HG02763 (cell line): ENCODE results near the gene CSGALNACT2.
"Not testable (repeated sequence)": the region's sequence is repeated elsewhere in the genome, so short reads cannot be mapped to it uniquely, and the experiment has no call there.

Experiments used
- ATAC-seq: cut with Tn5 transposase; IDR thresholded peaks from one replicate; pipeline ENCODE4 v1.9.1; 2021; ENCODE audit warnings: mild to moderate bottlenecking, moderate library complexity; ENCODE audit not compliant: unreplicated experiment

The CSGALNACT2 gene

DNA sequence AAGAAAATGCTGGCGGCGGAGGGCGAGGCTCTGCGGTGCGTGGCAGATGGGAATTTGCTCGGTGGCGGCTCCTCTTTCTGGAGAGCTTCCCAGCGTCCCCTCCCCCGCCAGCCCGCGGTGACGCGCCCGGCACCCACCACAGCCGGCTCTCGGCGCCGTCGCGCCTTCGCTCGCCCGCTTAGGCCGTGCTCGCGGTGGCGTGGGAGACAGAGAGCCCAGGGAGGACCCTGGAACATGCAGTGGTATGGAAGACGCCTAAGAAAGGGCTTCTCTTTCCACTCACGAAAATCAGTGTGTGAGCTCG lies 576 bp upstream of the CSGALNACT2 start:
- peak; percentile 19 for ATAC-seq

- peak; percentile 24 for ATAC-seq
Measured at GRCh38 chr10:43138757-43139241, 554 bp downstream of the CSGALNACT2 start.

- no peak for ATAC-seq
Measured at GRCh38 chr10:43141421-43141820, 3.2 kb downstream of the CSGALNACT2 start.

DNA sequence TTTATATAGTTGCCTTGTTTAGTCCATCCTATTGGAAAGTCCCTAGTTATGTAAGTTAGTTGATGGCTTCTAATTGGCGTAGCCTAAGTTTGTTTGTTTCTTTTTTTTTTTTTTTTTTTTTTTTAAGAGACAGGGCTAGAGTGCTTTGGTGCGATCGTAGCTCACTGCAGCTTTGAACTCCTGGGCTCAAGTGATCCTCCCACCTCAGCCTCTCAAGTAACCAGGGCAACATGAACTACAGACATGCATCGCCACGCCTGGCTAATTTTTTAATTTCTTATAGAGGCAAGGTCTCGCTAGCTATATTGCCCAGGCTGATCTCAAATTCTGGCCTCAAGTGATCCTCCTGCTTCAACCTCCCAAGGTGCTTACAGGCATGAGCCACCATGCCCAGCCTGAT lies 7.1 kb downstream of the CSGALNACT2 start:
- no peak for ATAC-seq

GRCh38 chr10:43145936-43146335 lies 7.7 kb downstream of the CSGALNACT2 start:
- ATAC-seq, result not testable (repeated sequence)

DNA sequence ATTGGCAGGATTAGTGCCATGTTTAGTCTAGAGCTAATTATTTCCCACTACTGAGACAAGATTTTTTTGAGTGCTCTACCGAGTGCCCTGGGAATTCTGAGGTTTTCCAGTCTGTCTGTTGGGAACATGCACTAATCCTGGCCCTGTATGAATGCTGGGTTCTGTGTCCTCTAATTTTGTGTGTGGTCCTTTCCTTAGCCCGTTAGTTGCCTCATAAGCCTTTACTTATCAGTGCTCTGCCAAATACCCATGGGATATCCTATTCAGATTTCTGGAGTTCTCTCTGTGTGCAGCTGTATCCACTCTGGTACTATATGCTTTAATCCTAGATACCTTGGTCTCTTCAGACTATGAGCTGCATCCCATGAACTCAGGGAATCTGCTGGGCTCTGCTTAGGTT lies 13.1 kb downstream of the CSGALNACT2 start:
- no peak for ATAC-seq

GRCh38 chr10:43153901-43154300 lies 15.7 kb downstream of the CSGALNACT2 start:
- ATAC-seq, result no peak

DNA sequence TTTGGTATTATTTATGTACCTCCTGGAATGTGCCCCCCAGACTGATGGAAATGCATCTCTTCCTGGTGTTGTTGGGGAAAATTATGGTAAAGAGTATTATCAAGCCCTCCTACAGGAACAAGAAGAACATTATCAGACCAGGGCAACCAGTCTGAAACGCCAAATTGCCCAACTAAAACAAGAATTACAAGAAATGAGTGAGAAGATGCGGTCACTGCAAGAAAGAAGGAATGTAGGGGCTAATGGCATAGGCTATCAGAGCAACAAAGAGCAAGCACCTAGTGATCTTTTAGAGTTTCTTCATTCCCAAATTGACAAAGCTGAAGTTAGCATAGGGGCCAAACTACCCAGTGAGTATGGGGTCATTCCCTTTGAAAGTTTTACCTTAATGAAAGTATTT lies 17.0 kb downstream of the CSGALNACT2 start:
- ATAC-seq, result no peak

DNA sequence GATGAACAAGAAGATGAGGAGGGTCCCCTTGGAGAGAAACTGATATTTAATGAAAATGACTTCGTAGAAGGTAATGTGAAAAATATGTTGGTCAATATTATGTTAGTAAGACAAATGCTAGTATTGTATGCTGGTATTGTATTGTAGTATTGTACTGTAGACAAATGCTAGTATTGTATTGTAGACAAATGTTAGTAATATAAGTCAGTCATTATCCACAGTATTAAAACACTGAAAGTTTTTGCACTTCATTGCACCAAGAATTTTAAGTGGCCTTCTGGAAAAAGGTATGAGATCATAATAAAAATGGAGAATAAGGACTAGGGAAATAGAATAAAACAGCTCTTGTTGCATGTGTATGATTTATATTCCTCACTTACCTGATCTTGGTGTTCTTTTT lies 17.5 kb downstream of the CSGALNACT2 start:
- ATAC-seq, result no peak

GRCh38 chr10:43156590-43157341 lies 18.5 kb downstream of the CSGALNACT2 start:
- ATAC-seq, result no peak

GRCh38 chr10:43158636-43159035 lies 20.4 kb downstream of the CSGALNACT2 start:
- ATAC-seq, result no peak

GRCh38 chr10:43160046-43160920 lies 22.0 kb downstream of the CSGALNACT2 start:
- ATAC-seq, result peak; percentile 44

DNA sequence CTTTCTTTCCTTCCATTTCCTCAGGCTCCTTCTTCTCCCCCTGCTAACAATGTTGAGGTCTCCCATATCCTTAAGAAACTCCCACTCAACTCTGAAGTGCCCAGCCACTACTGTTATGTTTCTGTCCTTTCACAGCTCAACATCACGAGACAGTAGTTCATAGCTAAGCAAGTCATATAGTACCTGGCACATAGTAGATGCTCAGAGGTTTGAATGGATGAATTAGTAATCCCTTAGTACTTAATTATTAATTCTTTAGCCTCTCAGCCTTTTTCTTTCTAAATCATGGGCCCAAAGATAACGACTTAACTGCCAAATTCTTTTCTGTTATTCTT lies 22.6 kb downstream of the CSGALNACT2 start:
- ATAC-seq, result peak; percentile 74

DNA sequence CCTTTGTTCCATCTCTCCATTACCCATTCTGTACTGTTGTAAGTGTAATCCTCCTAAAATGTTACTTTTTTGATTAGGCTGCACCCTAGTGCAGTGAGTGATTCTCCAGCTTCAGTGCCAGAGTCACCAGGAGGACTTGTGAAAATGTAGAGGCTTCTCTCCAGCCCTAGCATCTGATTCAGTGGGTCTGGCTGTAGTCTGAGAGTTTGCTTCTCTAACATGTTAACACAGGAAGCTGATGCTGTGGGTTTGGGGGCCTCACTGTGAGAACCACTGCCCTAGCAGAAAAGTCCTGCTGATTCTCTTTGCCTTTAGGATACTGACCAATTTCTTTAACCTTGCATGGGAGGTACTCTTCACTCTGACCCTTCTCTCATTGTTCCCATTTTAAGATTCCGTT lies 24.4 kb downstream of the CSGALNACT2 start:
- ATAC-seq, result no peak

GRCh38 chr10:43166207-43166879 lies 28.1 kb downstream of the CSGALNACT2 start:
- ATAC-seq, result no peak

DNA sequence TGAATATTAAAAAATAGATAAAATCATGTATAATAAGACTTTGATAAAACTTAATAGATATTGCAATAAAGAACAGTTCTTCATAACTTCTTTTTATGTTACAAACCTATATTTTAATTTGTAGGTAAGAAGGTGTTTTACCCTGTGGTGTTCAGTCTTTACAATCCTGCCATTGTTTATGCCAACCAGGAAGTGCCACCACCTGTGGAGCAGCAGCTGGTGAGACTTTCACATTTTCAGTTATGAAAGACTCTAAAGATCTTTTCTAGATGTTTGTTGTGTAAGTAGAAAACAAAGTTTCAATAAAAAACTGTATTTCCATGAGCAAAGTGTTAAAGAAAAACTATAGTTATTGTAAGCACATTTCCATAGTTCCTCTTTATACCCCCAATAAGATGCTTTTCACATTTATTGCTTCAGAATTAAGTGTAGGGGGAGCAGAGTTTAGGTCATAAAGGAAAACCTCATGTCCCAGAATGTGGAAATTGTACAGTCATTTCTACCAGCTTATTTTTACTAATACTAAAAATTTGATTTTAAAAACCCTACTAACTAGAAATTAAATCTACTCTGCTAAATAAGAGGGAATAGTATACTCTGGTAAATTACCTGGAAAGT lies 28.7 kb downstream of the CSGALNACT2 start:
- peak; percentile 68 for ATAC-seq

DNA sequence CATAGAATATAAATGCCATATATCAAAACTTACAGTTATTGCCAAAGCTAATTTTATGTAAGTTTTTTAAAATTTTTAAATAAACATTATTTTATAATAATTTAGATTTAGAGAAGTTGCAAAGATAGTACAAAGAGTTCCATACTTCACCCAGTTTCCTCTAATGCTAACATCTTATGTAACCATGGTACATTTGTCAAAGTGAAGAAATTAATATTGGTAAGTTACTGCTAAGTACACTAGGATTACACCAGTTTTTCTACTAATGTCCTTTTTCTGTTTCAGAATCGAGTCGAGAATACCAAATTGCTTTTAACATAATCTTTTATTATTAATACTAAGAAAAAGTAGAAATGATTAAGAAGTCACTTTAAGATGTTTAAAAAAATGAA lies 29.2 kb downstream of the CSGALNACT2 start:
- no peak for ATAC-seq

DNA sequence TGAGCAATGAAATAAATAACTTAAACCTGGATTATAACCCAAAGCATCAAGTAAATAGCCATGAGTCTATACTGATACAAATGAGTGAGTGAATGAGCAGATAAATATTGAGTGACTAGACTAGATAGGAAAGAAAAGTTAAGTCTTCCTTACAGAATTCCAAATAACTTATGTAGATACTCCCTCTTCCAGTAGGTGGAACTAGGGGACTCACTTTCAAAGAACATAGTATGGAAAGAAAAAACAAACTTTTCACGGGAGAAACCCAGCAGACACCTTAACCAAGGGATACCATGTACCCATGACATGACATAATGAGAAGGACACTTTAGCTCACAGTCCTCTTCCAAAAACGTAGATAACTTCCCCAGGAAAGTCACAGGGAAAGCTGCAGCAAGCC lies 32.2 kb downstream of the CSGALNACT2 start:
- ATAC-seq, result no peak

DNA sequence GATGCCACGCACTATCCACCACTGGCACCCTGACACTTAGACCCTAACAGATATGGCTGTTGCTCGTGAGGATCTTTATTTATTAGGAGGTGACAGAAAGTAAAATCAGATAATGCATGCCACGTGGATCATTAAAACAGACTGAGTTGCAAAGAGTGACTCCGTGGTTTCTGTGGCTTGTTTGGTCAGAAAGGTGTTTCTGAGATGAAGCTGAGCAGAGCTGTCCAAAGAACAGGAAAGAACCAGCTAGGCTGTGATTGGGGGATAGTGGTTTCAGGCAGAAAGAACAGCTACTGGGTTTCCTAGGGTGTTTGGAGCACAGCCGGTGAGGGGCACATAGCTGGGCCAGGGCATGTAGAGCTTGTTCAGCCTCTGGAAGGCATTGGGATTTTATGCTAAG lies 34.4 kb downstream of the CSGALNACT2 start:
- no peak for ATAC-seq

- no peak for ATAC-seq
Measured at GRCh38 chr10:43173120-43173519, 34.9 kb downstream of the CSGALNACT2 start.

GRCh38 chr10:43174969-43175368 lies 36.7 kb downstream of the CSGALNACT2 start:
- no peak for ATAC-seq
